ENCODE measurements around the gene PABPN1. TPM values are rescaled to one million over a fixed set of nuclear protein-coding genes. Genes with fewer than 3 reads are reported as not detected.
A peak's percentile ranks its signal among the peaks of the same experiment; 100 is the strongest.

PABPN1 gene
- total and polyA plus RNA-seq, 9 of the 15 experiments (the other 6 are each of a cell fraction or from before 2014, with no cell fraction given) = 32.6 to 388 (median 178) TPM

DNA sequence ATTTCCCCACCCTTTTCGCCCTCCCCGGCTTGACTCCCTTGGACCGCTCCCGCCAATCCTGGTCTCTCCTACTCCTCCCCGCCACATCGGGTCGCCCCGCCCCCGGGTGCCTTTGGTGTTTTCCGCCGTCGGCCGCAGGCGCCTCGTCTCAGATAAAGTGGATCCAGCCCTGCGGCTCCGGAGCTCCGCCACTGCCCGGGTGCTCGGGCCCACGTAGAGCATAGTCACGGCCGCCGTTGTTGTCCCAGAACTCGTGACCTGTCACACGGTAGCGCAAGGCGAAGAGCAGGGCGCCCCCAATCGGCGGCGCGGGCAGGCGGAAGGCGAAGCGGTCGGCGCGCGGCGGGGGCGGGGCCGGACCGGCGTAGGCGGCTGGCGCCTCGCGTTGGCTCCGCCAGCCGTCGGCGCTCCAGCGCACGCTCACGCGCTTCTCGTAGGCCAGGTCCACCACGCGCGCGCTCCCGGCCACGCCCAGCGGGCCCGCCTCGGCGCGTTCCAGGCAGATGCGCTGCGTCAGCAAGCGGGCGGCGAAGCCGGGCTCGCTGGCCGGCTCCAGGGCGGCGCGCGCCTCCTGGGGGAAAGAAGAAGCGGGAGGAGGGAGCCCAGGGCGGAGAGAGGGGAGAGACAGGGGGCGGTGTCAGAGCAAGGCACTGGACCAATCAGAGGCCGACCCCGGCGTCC lies 19.8 kb upstream of the PABPN1 start (continued):
- TF ChIP-seq, protein P1, sequence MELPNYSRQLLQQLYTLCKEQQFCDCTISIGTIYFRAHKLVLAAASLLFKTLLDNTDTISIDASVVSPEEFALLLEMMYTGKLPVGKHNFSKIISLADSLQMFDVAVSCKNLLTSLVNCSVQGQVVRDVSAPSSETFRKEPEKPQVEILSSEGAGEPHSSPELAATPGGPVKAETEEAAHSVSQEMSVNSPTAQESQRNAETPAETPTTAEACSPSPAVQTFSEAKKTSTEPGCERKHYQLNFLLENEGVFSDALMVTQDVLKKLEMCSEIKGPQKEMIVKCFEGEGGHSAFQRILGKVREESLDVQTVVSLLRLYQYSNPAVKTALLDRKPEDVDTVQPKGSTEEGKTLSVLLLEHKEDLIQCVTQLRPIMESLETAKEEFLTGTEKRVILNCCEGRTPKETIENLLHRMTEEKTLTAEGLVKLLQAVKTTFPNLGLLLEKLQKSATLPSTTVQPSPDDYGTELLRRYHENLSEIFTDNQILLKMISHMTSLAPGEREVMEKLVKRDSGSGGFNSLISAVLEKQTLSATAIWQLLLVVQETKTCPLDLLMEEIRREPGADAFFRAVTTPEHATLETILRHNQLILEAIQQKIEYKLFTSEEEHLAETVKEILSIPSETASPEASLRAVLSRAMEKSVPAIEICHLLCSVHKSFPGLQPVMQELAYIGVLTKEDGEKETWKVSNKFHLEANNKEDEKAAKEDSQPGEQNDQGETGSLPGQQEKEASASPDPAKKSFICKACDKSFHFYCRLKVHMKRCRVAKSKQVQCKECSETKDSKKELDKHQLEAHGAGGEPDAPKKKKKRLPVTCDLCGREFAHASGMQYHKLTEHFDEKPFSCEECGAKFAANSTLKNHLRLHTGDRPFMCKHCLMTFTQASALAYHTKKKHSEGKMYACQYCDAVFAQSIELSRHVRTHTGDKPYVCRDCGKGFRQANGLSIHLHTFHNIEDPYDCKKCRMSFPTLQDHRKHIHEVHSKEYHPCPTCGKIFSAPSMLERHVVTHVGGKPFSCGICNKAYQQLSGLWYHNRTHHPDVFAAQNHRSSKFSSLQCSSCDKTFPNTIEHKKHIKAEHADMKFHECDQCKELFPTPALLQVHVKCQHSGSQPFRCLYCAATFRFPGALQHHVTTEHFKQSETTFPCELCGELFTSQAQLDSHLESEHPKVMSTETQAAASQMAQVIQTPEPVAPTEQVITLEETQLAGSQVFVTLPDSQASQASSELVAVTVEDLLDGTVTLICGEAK (IDR thresholded peaks at IDR 0.05) = no peak
- TF ChIP-seq, protein P1 (CRISPR knock-in tag; IDR thresholded peaks at IDR 0.05) = no peak
- TF ChIP-seq, protein P2, sequence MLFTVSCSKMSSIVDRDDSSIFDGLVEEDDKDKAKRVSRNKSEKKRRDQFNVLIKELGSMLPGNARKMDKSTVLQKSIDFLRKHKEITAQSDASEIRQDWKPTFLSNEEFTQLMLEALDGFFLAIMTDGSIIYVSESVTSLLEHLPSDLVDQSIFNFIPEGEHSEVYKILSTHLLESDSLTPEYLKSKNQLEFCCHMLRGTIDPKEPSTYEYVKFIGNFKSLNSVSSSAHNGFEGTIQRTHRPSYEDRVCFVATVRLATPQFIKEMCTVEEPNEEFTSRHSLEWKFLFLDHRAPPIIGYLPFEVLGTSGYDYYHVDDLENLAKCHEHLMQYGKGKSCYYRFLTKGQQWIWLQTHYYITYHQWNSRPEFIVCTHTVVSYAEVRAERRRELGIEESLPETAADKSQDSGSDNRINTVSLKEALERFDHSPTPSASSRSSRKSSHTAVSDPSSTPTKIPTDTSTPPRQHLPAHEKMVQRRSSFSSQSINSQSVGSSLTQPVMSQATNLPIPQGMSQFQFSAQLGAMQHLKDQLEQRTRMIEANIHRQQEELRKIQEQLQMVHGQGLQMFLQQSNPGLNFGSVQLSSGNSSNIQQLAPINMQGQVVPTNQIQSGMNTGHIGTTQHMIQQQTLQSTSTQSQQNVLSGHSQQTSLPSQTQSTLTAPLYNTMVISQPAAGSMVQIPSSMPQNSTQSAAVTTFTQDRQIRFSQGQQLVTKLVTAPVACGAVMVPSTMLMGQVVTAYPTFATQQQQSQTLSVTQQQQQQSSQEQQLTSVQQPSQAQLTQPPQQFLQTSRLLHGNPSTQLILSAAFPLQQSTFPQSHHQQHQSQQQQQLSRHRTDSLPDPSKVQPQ (CRISPR knock-in tag; IDR thresholded peaks at IDR 0.05; ENCODE audit: borderline replicate concordance) = no peak
- TF ChIP-seq ZNF316 (IDR thresholded peaks at IDR 0.05) = peak; percentile 93
- no peak for TF ChIP-seq HSF4 (CRISPR knock-in tag; IDR thresholded peaks at IDR 0.05; ENCODE audit: borderline replicate concordance)
- no peak for TF ChIP-seq RFX7 (CRISPR knock-in tag; IDR thresholded peaks at IDR 0.05)
- TF ChIP-seq KAT2B (IDR thresholded peaks at IDR 0.05; ENCODE audit: low read depth, low read length) = no peak
- no peak for TF ChIP-seq RBM15 (IDR thresholded peaks at IDR 0.05; ENCODE audit: insufficient read depth, low read length)
- no peak for TF ChIP-seq SAP30 (IDR thresholded peaks at IDR 0.05; ENCODE audit: borderline replicate concordance, insufficient read depth, low read depth, low read length, poor library complexity, severe bottlenecking)
- TF ChIP-seq MCM3 (IDR thresholded peaks at IDR 0.05) = no peak
- no peak for TF ChIP-seq NR1H2 (CRISPR knock-in tag; IDR thresholded peaks at IDR 0.05)
- peak; percentile 53; the same call in 1 of the 2 replicates for TF ChIP-seq HDAC2 (IDR thresholded peaks at IDR 0.05)
- TF ChIP-seq KDM4B (IDR thresholded peaks at IDR 0.05; ENCODE audit: borderline replicate concordance in 2 of 2, low read depth in 1 of 2) = no peak
- TF ChIP-seq KLF6 (CRISPR knock-in tag; IDR thresholded peaks at IDR 0.05; ENCODE audit: borderline replicate concordance) = no peak
- TF ChIP-seq ZNF431 (CRISPR knock-in tag; IDR thresholded peaks at IDR 0.05) = no peak
- TF ChIP-seq KDM2B (CRISPR knock-in tag; IDR thresholded peaks at IDR 0.05) = peak; percentile 72; the same call in 1 of the 2 replicates
- no peak for TF ChIP-seq SRSF1 (IDR thresholded peaks at IDR 0.05; ENCODE audit: low read depth, low read length)

Measured in K562 (cell line).